GM13977 (cell line): ENCODE measurements around the gene NIM1K.

ENCODE experiments used
- DNase-seq: peaks from one replicate; pipeline ENCODE4 v3.0.0; 2012; ENCODE audit warnings: low spot score
- in situ Hi-C: fragments of 300-500 bp; cut with MboI; formaldehyde crosslinking; loops from one replicate; pipeline ENCODE4 v1.12.0; 2022; ENCODE audit warnings: low sequenced_read_pairs, low pct_unique_long_range_greater_than_20kb, mixed read lengths, inconsistent platforms; ENCODE audit not compliant: unreplicated experiment
- TF ChIP-seq, protein P1 (sequence below): IDR thresholded peaks from 2 replicates; pipeline ENCODE4 v1.5.1; 2012; ENCODE audit warnings: mild to moderate bottlenecking, control low read depth; ENCODE audit not compliant: insufficient read depth; ENCODE audit errors: extremely low read depth, missing control alignments

NIM1K gene

DNA sequence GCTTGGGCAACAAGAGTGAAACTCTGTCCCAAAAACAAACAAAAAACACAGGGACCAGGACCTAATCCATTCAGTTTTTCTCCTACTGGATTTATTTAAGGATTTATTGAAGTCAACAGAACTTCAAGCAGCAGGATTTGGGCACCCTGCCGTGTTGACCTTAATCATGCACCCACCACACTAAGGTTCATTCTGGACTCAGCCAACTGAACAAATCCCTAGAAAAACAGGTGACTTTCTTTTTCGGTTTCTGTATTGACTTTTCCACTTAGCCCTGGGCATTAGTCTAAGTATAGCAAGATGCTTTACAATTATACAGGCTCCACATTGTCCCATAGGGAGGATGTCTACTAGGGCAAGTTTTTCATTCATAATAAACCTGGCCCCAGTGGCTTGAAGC lies 41.3 kb upstream of the NIM1K start:
- TF ChIP-seq, protein P1, sequence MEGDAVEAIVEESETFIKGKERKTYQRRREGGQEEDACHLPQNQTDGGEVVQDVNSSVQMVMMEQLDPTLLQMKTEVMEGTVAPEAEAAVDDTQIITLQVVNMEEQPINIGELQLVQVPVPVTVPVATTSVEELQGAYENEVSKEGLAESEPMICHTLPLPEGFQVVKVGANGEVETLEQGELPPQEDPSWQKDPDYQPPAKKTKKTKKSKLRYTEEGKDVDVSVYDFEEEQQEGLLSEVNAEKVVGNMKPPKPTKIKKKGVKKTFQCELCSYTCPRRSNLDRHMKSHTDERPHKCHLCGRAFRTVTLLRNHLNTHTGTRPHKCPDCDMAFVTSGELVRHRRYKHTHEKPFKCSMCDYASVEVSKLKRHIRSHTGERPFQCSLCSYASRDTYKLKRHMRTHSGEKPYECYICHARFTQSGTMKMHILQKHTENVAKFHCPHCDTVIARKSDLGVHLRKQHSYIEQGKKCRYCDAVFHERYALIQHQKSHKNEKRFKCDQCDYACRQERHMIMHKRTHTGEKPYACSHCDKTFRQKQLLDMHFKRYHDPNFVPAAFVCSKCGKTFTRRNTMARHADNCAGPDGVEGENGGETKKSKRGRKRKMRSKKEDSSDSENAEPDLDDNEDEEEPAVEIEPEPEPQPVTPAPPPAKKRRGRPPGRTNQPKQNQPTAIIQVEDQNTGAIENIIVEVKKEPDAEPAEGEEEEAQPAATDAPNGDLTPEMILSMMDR = no peak
- in situ Hi-C loops = no loop called here
- no peak for DNase-seq

DNA sequence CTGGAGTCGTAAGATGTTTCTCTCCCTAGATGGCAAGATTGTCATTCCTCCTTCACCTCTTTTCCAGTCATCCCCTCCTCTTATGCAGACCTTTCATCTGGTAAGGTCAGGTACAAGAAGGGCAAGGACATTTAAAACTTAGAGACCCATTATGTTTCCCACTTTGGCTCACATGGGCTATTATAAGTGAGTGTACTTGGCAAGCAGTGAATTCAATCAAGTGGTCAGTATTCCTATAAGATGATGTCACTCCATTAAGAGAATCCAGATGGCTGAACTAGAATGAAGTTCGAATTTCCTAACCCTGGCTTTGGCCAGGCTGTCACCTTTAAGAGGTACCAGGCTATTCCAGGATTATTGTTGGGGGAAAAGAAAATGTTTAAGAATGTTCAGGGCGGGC lies 39.1 kb upstream of the NIM1K start:
- TF ChIP-seq, protein P1 = no peak
- no peak for DNase-seq
- in situ Hi-C loops = no loop called here

DNA sequence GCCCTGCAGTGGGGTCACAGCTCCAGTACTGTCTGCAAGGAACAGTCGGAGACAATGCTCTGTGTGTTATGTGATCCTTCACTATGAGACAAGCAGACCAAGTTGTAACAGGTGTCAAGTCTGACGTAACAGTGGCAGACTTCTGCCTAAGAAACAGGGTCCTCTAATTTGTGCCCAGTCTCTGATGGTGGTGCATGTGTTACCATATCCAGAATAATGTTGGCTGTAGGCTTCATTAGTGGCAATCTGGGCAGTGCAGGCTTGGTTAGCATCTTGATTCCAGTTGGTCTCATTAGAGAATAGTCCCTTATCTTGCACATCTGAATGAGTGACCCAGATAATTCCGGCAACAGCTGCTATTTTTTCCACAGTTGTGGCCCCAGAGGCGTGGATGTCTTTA lies 37.6 kb upstream of the NIM1K start:
- TF ChIP-seq, protein P1 = no peak

DNA sequence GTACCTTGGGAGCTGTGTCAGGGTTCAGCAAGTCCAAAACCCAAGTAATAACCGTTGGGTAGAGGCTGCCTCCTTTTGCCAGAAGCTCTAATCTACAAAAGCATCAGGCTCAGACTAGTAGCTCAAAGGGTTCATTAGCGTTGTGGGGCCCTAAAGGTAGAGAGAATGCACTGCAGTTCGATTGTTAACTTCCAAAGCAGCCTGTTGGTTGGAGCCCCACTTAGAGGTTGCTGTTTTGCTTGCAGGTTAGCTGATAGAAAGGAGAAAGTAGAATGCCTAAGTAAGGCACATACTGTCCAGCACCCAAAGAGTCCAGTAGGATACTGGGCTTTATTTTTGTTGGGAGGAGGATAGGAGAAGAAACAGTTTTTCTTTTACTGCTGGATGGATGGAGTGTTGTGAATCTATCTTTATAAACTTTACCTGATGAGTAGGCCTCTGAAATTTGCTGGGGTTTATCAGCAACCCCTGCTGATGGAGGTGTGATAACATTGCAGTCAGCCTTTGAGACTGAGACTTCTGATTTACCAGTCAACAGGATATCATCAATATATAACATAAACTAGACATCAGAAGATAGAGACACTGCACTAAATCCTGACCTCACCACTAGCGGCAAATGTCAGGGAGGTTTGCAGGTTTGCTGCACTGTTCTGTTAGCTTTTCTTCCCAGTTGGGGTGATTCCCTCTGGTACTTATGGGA lies 36.5 kb upstream of the NIM1K start:
- in situ Hi-C loops = no loop called here
- TF ChIP-seq, protein P1 = no peak
- DNase-seq = no peak

More for the DNA sequence above, 37.6 kb upstream of the NIM1K start:
- DNase-seq = no peak
- in situ Hi-C loops = no loop called here

DNA sequence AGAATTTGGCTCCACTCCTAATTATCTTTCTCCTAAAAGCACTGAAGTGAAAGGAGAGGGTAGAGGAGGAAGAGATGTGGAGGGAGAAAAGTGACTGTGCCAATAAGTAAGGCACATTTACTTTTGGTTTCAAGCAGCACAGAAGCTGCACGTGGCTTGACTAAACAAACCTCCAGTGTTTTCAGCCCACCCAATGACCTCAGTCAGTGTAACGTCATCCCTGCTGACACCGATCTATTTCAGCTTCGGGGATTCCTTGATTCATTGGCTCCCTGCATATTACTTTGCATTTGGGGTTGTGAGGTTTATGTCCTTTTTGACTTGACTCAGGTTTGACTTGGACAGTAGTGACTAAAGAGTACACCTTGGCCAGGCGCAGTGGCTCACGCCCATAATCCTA lies 35.6 kb upstream of the NIM1K start:
- DNase-seq = no peak
- in situ Hi-C loops = no loop called here
- TF ChIP-seq, protein P1 = no peak

DNA sequence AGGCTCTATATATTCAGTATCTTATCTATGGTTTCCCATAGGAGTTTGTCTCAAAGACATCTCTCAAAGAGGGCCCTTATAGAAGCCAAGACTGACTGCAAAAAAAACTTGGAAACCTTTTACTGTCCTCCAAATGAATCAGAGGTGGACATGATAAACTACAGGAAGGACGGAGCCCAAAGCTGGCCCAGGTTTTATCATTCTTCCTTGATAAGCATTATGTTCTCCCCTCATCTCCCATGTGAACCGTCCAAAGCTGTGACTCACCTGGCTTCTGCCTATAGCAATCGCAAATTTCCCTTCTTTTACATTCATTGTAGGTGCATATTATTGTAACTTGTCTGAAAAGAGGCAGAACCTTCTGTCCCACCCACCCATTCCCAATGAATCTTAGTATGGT lies 35.0 kb upstream of the NIM1K start:
- TF ChIP-seq, protein P1 = no peak
- in situ Hi-C loops = no loop called here

More for the DNA sequence above, 35.0 kb upstream of the NIM1K start:
- DNase-seq = no peak
